ENCODE data around the gene DRAM2.
"Not testable (repeated sequence)": the region's sequence is repeated elsewhere in the genome, so short reads cannot be mapped to it uniquely, and the experiment has no call there.

Gene DRAM2

DNA sequence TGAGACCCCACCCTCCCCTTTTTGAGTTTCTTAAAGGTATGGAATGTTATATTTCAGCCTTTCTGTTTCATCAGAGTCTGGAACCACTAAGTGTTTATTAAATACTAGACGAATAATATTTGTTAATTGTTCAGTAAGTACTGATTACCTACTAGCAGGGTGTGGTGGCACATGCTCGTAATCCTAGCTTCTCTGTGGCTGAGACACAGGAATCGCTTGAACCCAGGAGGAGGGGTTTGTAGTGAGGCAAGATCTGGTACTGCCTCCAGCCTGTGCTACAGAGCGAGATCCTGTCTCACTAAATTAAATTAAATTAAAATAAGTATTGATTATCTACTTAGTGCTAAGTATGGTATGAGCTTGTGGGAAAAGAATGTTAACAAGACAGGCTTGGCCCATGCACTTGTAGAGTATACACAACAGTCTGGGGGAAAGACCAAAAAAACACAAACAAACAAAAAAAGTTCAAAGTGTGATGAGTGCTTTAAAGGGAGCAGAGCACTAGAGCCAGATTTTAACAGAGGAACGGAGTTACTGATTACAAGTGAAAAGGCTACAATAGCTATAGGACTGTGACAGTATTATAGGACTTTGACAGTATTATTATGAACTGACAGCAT is 2.6 kb upstream of the DRAM2 start:
- no peak for FAIRE-seq

DNA sequence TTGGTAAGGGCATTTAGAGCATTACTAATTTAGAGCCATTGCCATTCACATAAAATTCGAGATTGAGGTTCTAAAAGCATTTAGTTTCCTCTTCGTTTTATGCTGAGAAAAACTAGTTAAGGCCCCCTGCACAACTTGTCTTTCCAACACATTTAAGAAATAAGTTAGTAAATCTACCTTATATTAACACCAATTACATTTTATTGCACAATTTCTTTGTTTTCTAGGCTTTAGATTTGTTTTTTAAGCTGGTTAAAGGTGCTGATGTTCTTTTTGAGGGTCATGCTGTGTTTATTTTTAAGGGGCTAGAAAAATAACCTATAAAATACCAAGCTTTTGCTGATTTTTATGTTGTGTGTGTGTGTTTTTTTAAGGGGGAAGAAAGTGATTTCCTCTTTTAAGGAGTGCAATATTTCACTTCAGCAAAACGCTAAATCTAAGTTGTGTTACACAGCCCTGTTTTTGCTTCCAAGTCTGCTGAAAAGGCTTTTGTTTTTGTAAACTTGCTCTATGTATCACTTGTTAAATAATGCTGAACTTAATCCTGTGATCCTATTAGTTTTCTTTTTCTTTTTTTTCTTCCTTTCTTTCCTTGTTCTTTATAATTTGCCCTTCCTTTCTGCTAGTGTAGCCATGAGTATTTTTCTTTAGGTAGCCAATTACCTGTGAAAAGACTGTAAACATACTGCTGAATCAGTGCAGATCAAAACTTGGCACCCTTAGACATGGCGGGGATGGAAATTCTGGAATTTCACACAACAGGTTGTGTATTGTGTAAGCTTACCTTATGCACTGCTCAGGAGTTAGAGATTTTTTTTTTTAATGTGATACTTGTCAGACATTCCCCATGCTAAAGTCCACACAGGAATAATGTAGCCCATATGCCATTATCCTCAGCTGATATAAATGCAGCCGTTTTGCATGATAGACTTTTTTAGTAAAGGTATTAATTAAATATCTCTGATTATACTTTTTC is 1.6 kb upstream of the DRAM2 start:
- FAIRE-seq: no peak

DNA sequence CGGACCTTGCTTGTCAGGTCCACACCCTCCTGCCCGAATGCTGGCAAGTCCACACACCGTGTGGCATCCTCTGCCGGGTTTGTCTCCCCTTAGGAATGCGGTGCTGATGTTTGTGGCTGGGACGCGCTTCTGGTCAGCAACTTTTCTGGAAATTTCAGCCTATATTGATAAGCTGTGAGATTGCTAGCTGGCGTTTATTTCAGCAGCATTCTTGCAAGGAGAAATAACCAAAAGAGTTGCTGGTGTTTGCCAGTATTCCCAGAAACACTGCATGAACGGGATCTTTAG is 731 bp upstream of the DRAM2 start:
- no peak for FAIRE-seq

DNA sequence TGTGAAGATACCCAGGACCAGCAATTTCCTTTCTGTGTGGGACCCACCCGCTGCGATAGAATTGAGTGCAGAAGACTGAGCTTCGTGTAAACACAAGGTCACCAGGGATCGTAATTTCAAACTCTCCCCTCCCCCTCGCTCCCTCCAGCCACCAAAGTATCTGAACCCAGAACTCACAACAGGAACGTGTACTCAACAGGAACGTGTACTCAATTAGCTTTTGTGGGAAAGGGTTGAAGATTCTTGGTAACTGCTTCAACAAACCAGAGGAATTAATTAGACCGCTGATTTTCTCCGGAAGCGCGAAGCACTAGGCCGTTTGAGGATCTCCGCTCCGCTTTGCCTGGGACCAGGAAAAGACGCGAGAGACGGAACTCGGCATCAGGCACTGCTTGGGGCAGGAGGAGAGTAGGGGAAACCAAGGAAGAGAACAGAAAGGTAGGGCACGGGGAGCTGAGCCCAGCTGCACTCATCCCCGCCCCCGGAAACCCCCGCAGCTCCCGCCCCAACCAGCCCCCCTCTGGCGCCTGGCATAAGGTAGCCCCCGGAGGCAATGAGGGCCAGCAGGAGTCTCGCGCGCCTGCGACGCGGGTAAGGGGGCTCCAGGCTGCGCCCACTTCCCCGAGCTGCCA is 453 bp downstream of the DRAM2 start:
- FAIRE-seq: no peak

DNA sequence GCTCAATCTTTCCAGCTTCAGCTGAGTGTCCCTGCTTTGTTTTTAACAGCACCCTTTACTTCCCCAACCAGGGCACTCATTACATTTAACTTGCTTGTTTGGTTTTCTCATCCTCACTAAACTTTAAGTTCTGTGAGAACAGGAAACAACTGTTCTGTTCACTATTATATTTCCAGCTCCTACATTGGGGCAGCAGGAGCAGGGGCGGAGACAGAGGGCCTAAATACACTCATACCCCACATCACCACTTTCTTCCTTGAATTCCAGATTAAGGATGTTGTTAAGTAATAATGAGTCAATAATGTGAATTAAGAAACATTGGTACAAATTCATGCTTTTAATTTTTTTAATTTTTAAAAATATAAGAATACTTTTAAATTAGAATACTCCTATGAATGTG is 6.0 kb downstream of the DRAM2 start:
- no peak for FAIRE-seq

DNA sequence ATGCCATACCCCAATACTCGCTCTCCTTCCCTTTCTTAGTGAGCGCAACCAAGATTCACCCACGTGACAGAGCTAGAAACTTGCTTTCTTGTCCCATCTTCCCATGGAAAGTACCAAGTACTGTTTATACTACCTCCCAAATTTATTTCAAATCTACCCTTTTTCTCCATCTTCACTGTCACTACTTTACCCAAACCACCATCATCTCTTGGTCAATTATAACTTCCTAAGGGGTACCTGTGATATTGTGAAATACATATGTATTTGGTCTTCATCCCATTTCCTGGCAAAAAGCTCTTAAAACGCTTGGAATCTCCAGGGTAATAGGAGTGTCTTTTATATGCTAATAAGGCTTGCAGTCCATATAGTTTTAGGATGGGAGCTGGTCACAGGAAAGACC is 8.2 kb downstream of the DRAM2 start:
- no peak for FAIRE-seq

DNA sequence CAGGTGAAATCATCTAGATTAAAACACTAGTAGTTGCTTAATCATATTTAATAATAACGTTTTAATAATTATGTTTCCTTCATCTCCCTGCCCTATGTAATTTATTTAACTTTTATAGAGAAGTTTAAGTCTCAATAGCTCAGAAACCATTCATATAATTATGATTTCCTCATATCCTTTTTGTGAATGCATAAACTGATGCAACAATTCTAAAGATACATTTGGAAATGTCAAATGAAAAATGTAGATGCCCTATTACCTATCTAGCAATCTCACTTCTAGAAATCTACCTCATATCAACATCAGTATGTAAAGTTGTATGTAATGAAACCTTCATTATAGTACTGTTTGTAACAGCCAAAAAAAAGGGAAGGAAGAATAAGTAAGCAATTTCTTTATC is 10.5 kb downstream of the DRAM2 start:
- FAIRE-seq: no peak

DNA sequence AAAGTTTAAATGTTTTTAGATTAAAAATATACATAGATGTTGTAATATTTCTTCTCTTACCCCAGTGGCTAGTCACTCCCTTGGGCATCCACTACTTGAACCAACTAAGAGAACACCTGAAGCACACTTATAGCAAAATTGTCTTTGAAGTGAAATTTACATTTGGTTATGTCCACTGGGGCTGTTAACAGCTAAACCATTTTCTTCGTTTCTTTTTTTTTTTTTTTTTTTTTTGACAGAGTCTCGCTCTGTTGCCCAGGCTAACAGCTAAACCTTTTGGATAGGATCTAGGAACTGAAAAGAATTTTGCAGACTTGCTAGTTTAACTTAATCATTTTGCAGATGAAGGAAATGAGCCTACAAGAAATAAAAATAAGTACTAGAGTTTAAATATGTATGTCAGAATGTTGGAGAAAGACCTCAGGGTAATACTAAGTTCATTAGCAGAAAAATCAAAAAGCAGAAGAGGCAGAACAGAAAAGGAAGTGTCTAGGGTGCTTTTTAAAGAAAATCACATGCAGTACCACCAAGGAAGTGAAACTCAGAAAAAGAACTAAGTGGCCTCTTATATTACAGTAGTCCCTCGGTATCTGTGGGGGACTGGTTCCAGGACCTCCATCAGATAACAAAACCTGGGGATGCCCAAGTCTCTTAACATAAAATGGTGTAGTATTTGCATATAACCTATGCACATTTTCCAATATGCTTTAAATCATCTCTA is 11.8 kb downstream of the DRAM2 start:
- no peak for FAIRE-seq

DNA sequence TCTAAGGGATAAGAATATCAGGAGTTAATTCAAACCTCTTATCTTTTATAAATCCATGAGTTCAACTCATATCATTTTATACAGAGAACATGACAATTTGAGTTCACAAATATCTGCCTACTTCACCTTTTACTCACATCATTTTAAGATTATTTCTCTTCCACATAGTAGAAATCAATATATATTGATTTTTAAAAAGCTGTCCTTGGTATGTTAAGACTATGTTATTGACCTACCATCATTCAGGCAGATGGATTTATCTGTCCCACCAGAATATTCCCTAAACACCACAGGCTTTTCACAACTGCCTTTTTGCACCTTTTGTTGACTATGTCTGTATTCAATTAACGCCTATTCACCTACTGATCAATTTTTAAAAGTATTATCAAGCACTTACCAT is 13.5 kb downstream of the DRAM2 start:
- no peak for FAIRE-seq

DNA sequence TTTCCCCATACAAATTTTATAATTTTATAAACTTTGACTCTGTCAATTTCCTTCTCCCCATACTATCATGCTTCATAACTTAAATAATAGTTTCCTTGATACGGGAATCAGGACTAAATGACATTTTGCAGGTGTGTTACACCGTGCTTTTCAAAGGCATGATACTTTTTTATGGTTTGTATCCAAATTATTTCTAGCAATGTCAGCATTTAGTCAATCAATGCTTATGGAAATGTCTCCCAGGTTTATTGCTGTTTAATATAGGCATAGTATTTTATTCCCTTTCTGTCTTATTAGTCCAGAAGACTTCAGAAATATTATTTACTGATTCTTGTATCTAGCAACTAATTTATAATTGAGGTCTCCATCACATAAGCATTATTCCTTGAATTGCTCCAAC is 23.4 kb downstream of the DRAM2 start:
- FAIRE-seq: no peak

DNA sequence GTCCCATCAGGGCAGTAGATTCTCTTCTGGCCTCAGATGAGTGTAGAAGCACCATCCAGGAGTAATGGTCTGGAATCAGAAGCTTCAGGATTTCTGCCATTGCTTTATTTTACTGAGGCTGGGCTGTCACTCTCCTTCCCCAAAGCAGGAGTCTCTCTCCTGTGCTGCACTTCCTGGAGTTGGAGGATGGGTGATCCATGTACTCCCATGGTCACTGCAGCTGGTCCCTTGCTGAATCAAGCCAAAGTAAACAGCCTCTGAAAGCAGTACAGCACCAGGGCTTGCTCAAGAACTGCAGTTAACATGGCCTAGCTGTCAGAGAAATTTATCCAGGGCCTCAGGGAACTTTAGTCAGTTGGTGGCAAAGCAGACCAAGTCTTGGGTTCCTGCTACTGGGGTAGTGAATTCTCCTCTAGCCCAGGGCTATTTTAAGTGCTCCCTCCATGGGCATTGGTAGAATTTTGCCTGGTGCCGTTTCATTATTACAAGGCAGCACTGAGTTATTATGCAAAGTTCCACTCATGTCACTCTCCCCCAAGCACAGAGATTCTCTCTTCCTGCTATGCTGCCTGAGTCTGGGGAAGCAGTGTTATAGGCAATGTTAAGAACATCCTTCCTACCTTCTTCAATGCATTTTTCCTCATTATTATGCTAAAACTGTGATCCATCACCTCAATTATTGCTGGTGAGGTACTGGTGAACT is 29.5 kb downstream of the DRAM2 start:
- no peak for FAIRE-seq

DNA sequence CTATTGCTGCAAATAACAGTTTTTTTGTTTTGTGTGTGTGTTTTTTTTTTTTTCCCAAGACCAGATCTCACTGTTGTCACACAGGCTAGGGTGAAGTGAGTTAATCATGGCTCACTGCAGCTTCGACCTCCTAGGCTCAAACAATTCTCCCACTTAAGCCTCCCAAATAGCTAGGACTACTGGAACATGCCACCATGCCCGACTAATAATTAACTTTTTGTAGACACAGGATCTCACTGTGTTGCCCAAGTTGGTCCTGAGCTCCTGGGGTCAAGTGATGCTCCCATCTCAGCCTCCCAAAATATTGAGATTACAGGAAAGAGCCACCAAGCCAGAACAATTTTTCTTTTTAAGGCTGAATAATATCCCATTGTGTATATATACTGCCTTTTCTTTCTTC is 34.9 kb downstream of the DRAM2 start:
- FAIRE-seq: no peak

DNA sequence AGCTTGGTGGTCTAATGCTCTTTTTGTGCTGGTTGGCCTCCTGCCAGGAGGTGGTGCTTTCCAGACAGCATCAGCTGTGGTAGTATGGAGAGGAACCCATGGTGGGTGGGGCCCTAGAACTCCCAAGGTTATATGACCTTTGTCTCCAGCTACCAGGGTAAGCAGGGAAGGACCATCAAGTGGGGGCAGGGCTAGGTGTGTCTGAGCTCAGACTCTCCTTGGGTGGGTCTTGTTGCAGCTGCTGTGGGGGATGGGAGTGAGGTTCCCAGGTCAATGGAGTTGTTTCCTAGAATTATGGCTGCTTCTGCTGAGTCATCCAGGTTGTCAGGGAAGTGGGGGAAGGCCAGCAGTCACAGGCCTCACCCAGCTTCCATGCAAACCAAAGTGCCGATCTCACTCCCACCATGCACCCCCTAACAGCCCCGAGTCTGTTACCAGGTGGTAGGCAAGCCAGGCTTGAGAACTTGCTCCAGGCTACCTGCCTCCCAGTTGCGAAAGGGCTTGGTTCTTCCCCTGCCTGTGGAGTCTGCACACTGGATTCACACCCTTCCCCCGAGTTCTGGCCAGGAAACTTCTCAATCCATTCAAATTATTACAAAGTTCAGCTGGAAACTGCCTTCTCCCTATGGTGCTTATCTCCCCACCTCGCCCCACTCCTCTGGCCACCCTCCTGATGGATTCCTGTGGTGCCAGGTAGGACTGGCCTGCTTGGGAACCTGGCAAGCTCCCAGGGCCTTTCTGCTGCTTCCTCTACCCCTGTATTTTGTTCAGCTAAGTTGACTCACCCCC is 37.8 kb downstream of the DRAM2 start:
- FAIRE-seq: no peak

DNA sequence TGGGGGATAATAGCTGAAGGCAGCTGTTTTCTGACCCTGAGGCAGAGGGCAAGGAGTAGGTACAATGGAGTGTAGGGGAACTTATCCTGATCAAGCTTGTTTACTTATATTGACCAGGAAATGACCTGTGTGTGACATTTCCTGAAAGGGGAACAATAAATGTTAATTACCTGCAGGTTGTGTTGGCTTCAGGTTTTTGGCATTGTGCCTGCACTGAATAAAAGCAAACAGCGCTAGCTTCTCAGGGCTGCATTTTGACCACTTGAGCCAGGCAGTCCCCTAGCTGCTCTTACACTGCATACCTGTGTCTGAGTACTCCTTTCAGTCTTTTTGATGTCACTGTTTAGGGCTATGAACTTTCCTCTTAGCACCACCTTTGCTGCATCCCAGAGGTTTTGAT is 40.6 kb downstream of the DRAM2 start:
- FAIRE-seq: no peak

DNA sequence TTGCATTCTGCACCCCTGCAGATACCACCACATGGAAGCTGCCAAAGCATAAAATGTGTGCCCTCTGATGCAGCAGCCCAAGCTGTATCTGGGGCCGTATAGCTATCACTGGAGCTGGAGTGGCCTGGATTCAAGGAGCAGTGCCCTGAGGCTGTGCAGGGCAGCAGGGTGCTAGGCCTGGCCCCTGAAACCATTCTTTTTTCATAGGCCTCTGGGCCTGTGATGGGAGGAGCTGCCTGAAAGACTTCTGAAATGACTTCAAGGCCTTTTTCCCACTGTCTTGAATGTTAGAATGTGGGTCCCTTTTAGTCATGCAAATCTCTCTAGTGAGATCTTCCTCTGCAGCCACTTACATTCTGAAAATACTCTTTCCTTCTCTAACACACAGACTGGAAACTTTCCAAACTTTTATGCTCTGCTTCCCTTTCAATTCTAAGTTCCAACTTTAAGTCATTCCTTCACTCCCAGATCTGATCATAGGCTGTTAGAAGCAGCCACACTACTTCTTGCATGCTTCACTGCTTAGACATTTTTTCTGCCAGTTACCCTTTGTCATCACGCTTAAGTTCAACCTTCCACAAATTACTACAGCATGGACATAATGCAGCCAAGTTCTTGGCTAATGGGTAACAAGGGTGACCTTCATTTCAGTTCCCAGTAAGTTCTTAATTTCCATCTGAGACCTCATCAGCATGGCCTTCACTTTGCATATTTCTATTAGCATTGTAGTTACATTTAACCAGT is 42.4 kb downstream of the DRAM2 start:
- no peak for FAIRE-seq

DNA sequence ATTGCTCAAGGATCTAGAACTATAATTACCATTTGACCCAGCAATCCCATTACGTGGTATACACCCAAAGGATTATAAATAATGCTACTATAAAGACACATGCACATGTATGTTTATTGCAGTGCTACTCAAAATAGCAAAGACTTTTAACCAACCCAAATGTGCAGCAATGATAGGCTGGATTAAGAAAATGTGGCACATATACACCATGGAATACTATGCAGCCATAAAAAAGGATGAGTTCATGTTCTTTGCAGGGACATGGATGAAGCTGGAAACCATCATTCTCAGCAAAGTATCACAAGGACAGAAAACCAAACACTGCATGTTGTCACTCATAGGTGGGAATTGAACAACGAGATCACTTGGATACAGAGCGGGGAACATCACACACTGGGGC is 44.5 kb downstream of the DRAM2 start:
- not testable (repeated sequence) for FAIRE-seq

DNA sequence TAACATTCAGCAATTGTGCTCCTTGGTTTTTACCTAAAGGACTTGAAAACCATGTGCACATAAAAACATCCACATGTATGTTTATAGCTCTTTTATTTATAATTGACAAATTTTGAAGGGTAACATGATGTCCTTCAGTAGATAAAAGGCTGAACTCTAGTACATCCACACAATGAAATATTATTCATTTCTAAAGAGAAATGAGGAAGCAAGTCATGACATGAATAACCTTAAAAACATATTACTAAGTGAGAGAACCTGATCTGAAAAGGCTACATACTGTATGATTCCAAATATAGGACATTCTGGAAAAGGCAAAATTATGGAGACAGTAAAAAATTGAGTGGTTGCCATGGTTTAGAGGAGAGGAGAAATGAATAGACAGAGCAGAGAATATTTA is 50.3 kb downstream of the DRAM2 start:
- FAIRE-seq: no peak

DNA sequence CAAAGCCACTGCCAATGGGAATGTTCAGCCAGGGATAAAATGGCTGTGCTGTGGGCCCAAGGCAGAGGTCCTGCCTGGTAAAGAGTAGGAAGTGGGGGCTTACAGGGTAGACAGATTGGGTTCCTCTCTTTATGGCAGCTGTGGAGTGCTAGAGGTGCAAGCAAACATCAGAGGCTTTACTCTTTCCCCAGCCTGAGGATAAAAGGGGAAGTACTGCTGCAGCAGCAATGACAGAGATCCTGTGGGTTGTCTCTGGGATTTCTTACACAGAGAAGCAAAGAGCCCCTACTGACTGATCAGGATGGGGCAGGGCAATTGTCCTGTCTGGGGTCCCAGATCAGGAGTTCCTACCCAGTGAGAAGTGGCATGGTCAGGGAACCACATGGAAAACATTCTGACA is 54.2 kb downstream of the DRAM2 start:
- FAIRE-seq: no peak

DNA sequence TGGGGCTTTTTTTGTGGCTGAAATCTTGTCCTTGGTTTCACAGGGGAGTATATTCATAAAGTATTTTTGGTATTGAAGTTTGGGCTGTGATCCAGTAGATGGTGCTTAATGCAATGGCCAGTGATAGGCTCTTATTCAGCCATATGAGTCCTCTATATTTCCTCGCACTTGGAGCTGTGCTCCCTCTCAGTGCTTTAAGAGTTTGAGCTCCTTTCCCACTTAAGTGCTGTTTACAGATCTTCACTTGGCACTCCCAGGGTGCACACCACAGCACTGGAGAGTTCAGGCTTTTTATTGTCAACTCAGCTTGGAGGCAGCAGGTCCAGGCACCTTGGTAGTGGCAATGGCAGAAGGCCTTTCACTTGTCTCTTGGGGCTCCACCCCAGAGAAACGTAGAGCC is 54.9 kb downstream of the DRAM2 start:
- FAIRE-seq: no peak

DNA sequence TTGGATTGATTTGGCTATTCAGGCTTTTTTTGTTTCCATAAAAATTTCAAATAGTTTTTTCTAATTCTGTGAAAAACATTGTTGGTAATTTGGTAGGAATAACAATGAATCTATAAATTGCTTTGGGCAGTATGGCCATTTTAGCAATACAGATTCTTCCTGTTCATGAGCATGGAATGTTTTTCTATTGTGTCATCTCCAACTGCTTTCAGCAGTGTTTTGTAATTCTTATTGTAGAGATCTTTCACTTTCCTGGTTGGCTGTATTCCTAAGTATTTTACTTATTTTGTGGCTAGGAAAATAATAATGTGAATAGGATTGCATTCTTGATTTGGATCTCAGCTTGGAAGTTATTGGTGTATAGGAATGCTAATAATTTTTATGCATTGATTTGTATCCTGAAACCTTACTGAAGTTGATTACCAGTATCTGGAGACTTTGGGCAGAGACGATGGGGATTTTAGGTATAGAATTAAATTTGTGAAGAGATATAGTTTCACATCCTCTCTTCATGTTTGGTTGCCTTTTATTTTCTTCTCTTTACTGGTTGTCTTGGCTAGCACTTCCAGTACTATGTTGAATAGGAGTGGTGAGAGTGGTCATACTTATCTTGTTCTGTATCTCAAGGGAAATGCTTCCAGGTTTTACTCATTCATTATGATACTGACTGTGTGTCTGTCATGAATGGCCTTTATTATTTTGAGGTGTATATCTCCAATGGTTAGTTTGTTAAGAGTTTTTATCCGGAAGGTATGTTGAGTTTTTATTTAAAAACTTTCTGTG is 57.3 kb downstream of the DRAM2 start:
- FAIRE-seq: no peak

Data from endometrium (tissue), 2 donors.